Measurements from ENCODE around the gene DTD1.

DTD1 gene

GRCh38 chr20:18615020-18615650, 27.3 kb downstream of the DTD1 start:
- no peak for DNase-seq (ENCODE audit: low spot score)

GRCh38 chr20:18621004-18621403, 33.1 kb downstream of the DTD1 start:
- no peak for DNase-seq (ENCODE audit: low spot score)

- DNase-seq (ENCODE audit: low spot score) = no peak
These were observed 35.5 kb downstream of the DTD1 start for GRCh38 chr20:18623156-18623910.

GRCh38 chr20:18624948-18625347, 37.1 kb downstream of the DTD1 start:
- DNase-seq (ENCODE audit: low spot score) = no peak

- DNase-seq (ENCODE audit: low spot score) = no peak
These were observed 38.2 kb downstream of the DTD1 start for GRCh38 chr20:18625907-18626655.

- no peak for DNase-seq (ENCODE audit: low spot score)
These were observed 40.6 kb downstream of the DTD1 start for GRCh38 chr20:18628330-18628920.

- DNase-seq (ENCODE audit: low spot score) = peak; percentile 43
These were observed 44.4 kb downstream of the DTD1 start for GRCh38 chr20:18632196-18632789.

GRCh38 chr20:18633411-18633810, 45.6 kb downstream of the DTD1 start:
- DNase-seq (ENCODE audit: low spot score) = no peak

GRCh38 chr20:18634501-18634900, 46.6 kb downstream of the DTD1 start:
- DNase-seq (ENCODE audit: low spot score) = no peak

- DNase-seq (ENCODE audit: low spot score) = no peak
These were observed 47.5 kb downstream of the DTD1 start for GRCh38 chr20:18635380-18635779.

- DNase-seq (ENCODE audit: low spot score) = no peak
These were observed 49.4 kb downstream of the DTD1 start for GRCh38 chr20:18637224-18637623.

GRCh38 chr20:18638768-18639167, 50.9 kb downstream of the DTD1 start:
- no peak for DNase-seq (ENCODE audit: low spot score)

GRCh38 chr20:18639501-18639979, 51.7 kb downstream of the DTD1 start:
- no peak for DNase-seq (ENCODE audit: low spot score)

GRCh38 chr20:18645196-18645745, 57.4 kb downstream of the DTD1 start:
- DNase-seq (ENCODE audit: low spot score) = no peak

- no peak for DNase-seq (ENCODE audit: low spot score)
These were observed 58.0 kb downstream of the DTD1 start for GRCh38 chr20:18645851-18646250.

GRCh38 chr20:18647777-18648176, 59.9 kb downstream of the DTD1 start:
- DNase-seq (ENCODE audit: low spot score) = no peak

GRCh38 chr20:18650224-18650623, 62.4 kb downstream of the DTD1 start:
- no peak for DNase-seq (ENCODE audit: low spot score)

GRCh38 chr20:18653736-18654447, 66.0 kb downstream of the DTD1 start:
- no peak for DNase-seq (ENCODE audit: low spot score)

- DNase-seq (ENCODE audit: low spot score) = no peak
These were observed 66.6 kb downstream of the DTD1 start for GRCh38 chr20:18654448-18654773.

- DNase-seq (ENCODE audit: low spot score) = no peak
These were observed 69.7 kb downstream of the DTD1 start for GRCh38 chr20:18657575-18657974.

All from LoVo (cell line).